Mucosa of descending colon (tissue), 3 donors: ENCODE data around the gene ANP32A. TPM values are rescaled to one million over a fixed set of nuclear protein-coding genes. Genes with fewer than 3 reads are reported as not detected.

ENCODE experiments used
- ATAC-seq: fragments of 200-7000 bp; cut with Tn5 transposase; one replicate; pipeline ENCODE4 v1.9.1; 2020; ENCODE audit warnings: mild to moderate bottlenecking, moderate library complexity
- DNase-seq, 3 donors: peaks; one replicate each; pipeline ENCODE4 v3.0.0-alpha.2; 2020
- H3K36me3 ChIP-seq: fragments of 200-600 bp; one replicate; pipeline ENCODE4 v1.8.0; 2021; ENCODE audit warnings: low read depth, mild to moderate bottlenecking
- H3K4me1 ChIP-seq: fragments of 200-600 bp; one replicate; pipeline ENCODE4 v1.8.0; 2021; ENCODE audit warnings: low read depth, mild to moderate bottlenecking
- H3K4me3 ChIP-seq: fragments of 200-600 bp; one replicate; pipeline ENCODE4 v1.8.0; 2021; ENCODE audit warnings: mild to moderate bottlenecking
- H3K9me3 ChIP-seq: fragments of 200-600 bp; one replicate; pipeline ENCODE4 v1.8.0; 2021; ENCODE audit warnings: mild to moderate bottlenecking
- CTCF ChIP-seq: fragments of 200-600 bp; IDR thresholded peaks from one replicate; pipeline ENCODE4 v1.8.0; 2022; ENCODE audit warnings: antibody characterized with exemption, mild to moderate bottlenecking
- intact Hi-C, 2 donors: fragments of 100-400 bp; cut with DNase I in 1 of 2; cut with micrococcal nuclease in 1 of 2; formaldehyde crosslinking; loops; one replicate each; pipeline versions ENCODE4 v1.11.0 to v1.11.1; 2022; cut with DNase I, micrococcal nuclease
- total RNA-seq, 3 donors: library from RNA; stranded (reverse); fragmentation: NEBNext Ultra II Directional in 2 of 3; extraction: Animal tissue kit (Norgen Biotek cat#: 25700) in 2 of 3; gene quantifications; one replicate each; pipeline versions ENCODE4 v1.2.1 to v1.2.4, GENCODE V29; 2021 to 2023
- donor health status: DM: no; HTN: no; CAD: no; lungs with moderate emphysema.
- donor health status: DM: no; HTN: no; CAD: no.
- donor health status: DM: no; HTN: yes; CAD: no.

Gene ANP32A
- total RNA-seq, 3 donors from 2014 or later = 101 to 113 (median 109) TPM

GRCh38 chr15:68778876-68779275, 41.8 kb downstream of the ANP32A start:
- ATAC-seq = no peak
- Histone ChIP-seq H3K4me1 (no peaks in the 10 kb centered on the region), H3K36me3 (no peaks in the 10 kb centered on the region), H3K4me3 (no peak overlapping the region), H3K9me3 (no peaks in the 10 kb centered on the region)
- intact Hi-C loops = loop anchor here in 1 of 2 donors (10.0 kb wide), 1 partner anchor 64 kb away; no protein-coding TSS in a partner anchor
- TF ChIP-seq CTCF = no peak
- no peak for DNase-seq

GRCh38 chr15:68776477-68777270, 44.0 kb downstream of the ANP32A start:
- H3K9me3 ChIP-seq = no peaks in the 10 kb centered on the region
- no peaks in the 10 kb centered on the region for H3K4me1 ChIP-seq
- DNase-seq (no peak), ATAC-seq (no peak)
- TF ChIP-seq CTCF = no peak
- H3K4me3 ChIP-seq = no peak overlapping the region
- intact Hi-C loops = loop anchor here in 1 of 2 donors (10.0 kb wide), 1 partner anchor 62 kb away; no protein-coding TSS in a partner anchor
- H3K36me3 ChIP-seq = no peaks in the 10 kb centered on the region

GRCh38 chr15:68775671-68776476, 44.8 kb downstream of the ANP32A start:
- H3K36me3 ChIP-seq = no peaks in the 10 kb centered on the region
- ATAC-seq = peak; percentile 41
- H3K4me1 ChIP-seq = no peaks in the 10 kb centered on the region
- no peak for TF ChIP-seq CTCF
- H3K4me3 ChIP-seq = no peak overlapping the region
- H3K9me3 ChIP-seq = no peaks in the 10 kb centered on the region
- intact Hi-C loops = loop anchor here in 1 of 2 donors (10.0 kb wide), 1 partner anchor 61 kb away; no protein-coding TSS in a partner anchor
- DNase-seq = peak; percentile 47 to 75 (median 49)

GRCh38 chr15:68775236-68775577, 45.5 kb downstream of the ANP32A start:
- intact Hi-C loops = loop anchor here in 1 of 2 donors (10.0 kb wide), 1 partner anchor 60 kb away; no protein-coding TSS in a partner anchor
- no peaks in the 10 kb centered on the region for H3K9me3 ChIP-seq
- DNase-seq (no peak), ATAC-seq (no peak)
- no peaks in the 10 kb centered on the region for H3K36me3 ChIP-seq
- H3K4me3 ChIP-seq = no peak overlapping the region
- TF ChIP-seq CTCF = no peak
- no peaks in the 10 kb centered on the region for H3K4me1 ChIP-seq

GRCh38 chr15:68774521-68775235, 46.0 kb downstream of the ANP32A start:
- H3K4me3 ChIP-seq = no peak overlapping the region
- H3K36me3 ChIP-seq = no peaks in the 10 kb centered on the region
- ATAC-seq = no peak
- no peaks in the 10 kb centered on the region for H3K4me1 ChIP-seq
- no peaks in the 10 kb centered on the region for H3K9me3 ChIP-seq
- no peak for TF ChIP-seq CTCF
- no peak for DNase-seq
- intact Hi-C loops = loop anchor here in 1 of 2 donors (10.0 kb wide), 1 partner anchor 60 kb away; no protein-coding TSS in a partner anchor
